Measurements from ENCODE around the gene IPCEF1.
"Not testable (repeated sequence)": the region's sequence is repeated elsewhere in the genome, so short reads cannot be mapped to it uniquely, and the experiment has no call there.

The IPCEF1 gene

GRCh38 chr6:154318721-154319120 is 37.9 kb downstream of the IPCEF1 start:
- no peak overlapping the region for H3K4me3 ChIP-seq (ENCODE audit: low read depth, low read length)
- no peak for DNase-seq (ENCODE audit: low read depth)
- TF ChIP-seq MYC (IDR thresholded peaks at IDR 0.05; ENCODE audit: low read depth, low read length) (no peak), MAX (IDR thresholded peaks at IDR 0.05; ENCODE audit: low read depth, low read length) (no peak), POLR2A (IDR thresholded peaks at IDR 0.05; ENCODE audit: extremely low read depth, insufficient read length) (no peak)

- TF ChIP-seq CTCF (IDR thresholded peaks at IDR 0.05; ENCODE audit: low read depth, low read length) = no peak
- no peak for TF ChIP-seq MYC (IDR thresholded peaks at IDR 0.05; ENCODE audit: low read depth, low read length)
- no peak for TF ChIP-seq MAX (IDR thresholded peaks at IDR 0.05; ENCODE audit: low read depth, low read length)
- no peak for TF ChIP-seq POLR2A (IDR thresholded peaks at IDR 0.05; ENCODE audit: extremely low read depth, insufficient read length)
- no peak overlapping the region for H3K4me3 ChIP-seq (ENCODE audit: low read depth, low read length)
- DNase-seq (ENCODE audit: low read depth) = no peak
Observed at GRCh38 chr6:154316131-154316530, 40.5 kb downstream of the IPCEF1 start.

- H3K4me3 ChIP-seq (ENCODE audit: low read depth, low read length) = no peak overlapping the region
- DNase-seq (ENCODE audit: low read depth) = no peak
- no peak for TF ChIP-seq CTCF (IDR thresholded peaks at IDR 0.05; ENCODE audit: low read depth, low read length)
- TF ChIP-seq MYC (IDR thresholded peaks at IDR 0.05; ENCODE audit: low read depth, low read length) = no peak
- no peak for TF ChIP-seq MAX (IDR thresholded peaks at IDR 0.05; ENCODE audit: low read depth, low read length)
- no peak for TF ChIP-seq POLR2A (IDR thresholded peaks at IDR 0.05; ENCODE audit: extremely low read depth, insufficient read length)
Observed at GRCh38 chr6:154314084-154314483, 42.5 kb downstream of the IPCEF1 start.

- no peak overlapping the region for H3K4me3 ChIP-seq (ENCODE audit: low read depth, low read length)
- no peak for TF ChIP-seq MAX (IDR thresholded peaks at IDR 0.05; ENCODE audit: low read depth, low read length)
- no peak for TF ChIP-seq CTCF (IDR thresholded peaks at IDR 0.05; ENCODE audit: low read depth, low read length)
- no peak for TF ChIP-seq MYC (IDR thresholded peaks at IDR 0.05; ENCODE audit: low read depth, low read length)
- no peak for TF ChIP-seq POLR2A (IDR thresholded peaks at IDR 0.05; ENCODE audit: extremely low read depth, insufficient read length)
- no peak for DNase-seq (ENCODE audit: low read depth)
Observed at GRCh38 chr6:154308986-154309385, 47.6 kb downstream of the IPCEF1 start.

- no peak overlapping the region for H3K4me3 ChIP-seq (ENCODE audit: low read depth, low read length)
- TF ChIP-seq MYC (IDR thresholded peaks at IDR 0.05; ENCODE audit: low read depth, low read length) = no peak
- TF ChIP-seq CTCF (IDR thresholded peaks at IDR 0.05; ENCODE audit: low read depth, low read length) = no peak
- TF ChIP-seq MAX (IDR thresholded peaks at IDR 0.05; ENCODE audit: low read depth, low read length) = no peak
- TF ChIP-seq POLR2A (IDR thresholded peaks at IDR 0.05; ENCODE audit: extremely low read depth, insufficient read length) = no peak
- DNase-seq (ENCODE audit: low read depth) = no peak
Observed at GRCh38 chr6:154307696-154308425, 48.7 kb downstream of the IPCEF1 start.

- not testable (repeated sequence) for H3K4me3 ChIP-seq (ENCODE audit: low read depth, low read length)
Observed at GRCh38 chr6:154307147-154307546, 49.5 kb downstream of the IPCEF1 start.

More at GRCh38 chr6:154307147-154307546, 49.5 kb downstream of the IPCEF1 start:
- not testable (repeated sequence) for DNase-seq (ENCODE audit: low read depth)

All from NB4 (cell line).